Astrocyte of the spinal cord (primary cell): ENCODE measurements around the gene IL23R.

Experiments used
- DNase-seq: peaks from one replicate; pipeline ENCODE4 v3.0.0; 2011; ENCODE audit warnings: low read depth, low spot score
- H3K4me3 ChIP-seq: 2 replicates; pipeline ENCODE4 v1.5.1; 2011; ENCODE audit warnings: low read depth, mild to moderate bottlenecking, low read length, moderate library complexity
- in situ Hi-C: cut with HindIII; loops from 2 replicates; pipeline ENCODE4 v1.10.0; 2017; ENCODE audit warnings: low sequenced_read_pairs
- TF ChIP-seq, protein P1 (sequence below): IDR thresholded peaks from 2 replicates; pipeline ENCODE4 v1.5.1; 2012; ENCODE audit warnings: low read depth, mild to moderate bottlenecking, low read length, inconsistent platforms

IL23R gene

DNA sequence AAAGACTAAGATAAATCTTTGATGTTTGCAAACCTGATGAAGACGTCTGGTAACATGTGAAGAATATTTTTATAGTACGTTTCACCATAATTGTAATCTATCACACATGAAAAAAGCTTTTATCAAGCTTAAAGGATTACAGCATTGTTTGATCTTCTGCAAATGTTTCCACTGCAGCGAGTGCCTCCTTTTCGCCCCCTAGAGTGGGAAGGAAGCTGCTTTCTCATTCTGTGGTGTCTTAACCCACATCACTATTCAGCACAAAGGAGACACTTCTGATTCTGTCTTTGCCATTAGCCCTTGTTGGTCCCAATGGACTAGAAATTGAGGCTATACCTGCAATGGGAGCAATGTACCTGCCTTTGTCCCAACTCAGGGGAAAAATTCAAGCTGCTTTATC, 95.4 kb downstream of the IL23R start:
- in situ Hi-C loops: no loop called here
- H3K4me3 ChIP-seq: no peak overlapping the region
- TF ChIP-seq, protein P1, sequence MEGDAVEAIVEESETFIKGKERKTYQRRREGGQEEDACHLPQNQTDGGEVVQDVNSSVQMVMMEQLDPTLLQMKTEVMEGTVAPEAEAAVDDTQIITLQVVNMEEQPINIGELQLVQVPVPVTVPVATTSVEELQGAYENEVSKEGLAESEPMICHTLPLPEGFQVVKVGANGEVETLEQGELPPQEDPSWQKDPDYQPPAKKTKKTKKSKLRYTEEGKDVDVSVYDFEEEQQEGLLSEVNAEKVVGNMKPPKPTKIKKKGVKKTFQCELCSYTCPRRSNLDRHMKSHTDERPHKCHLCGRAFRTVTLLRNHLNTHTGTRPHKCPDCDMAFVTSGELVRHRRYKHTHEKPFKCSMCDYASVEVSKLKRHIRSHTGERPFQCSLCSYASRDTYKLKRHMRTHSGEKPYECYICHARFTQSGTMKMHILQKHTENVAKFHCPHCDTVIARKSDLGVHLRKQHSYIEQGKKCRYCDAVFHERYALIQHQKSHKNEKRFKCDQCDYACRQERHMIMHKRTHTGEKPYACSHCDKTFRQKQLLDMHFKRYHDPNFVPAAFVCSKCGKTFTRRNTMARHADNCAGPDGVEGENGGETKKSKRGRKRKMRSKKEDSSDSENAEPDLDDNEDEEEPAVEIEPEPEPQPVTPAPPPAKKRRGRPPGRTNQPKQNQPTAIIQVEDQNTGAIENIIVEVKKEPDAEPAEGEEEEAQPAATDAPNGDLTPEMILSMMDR: peak; percentile 35
- no peak for DNase-seq

DNA sequence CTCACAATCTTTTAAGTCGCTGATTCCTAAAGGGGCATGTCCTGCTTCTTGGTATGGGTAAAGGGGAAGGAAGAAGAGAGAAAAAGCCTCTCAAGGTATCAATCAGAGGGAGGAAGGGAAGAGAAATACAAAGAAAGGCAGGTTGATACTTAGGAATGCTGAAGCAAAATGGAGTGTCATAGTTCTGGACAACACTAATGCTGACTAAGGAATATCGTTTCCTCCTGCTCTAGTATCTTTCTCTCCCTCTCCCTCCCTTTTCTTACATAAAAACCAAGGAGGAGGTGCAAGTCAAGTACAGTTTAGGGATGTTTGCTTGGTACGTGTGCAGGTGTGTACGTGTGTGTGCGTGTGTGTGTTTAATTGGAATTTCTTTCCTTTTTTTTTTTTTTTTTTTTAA, 96.5 kb downstream of the IL23R start:
- TF ChIP-seq, protein P1: no peak
- in situ Hi-C loops: no loop called here
- no peak for DNase-seq
- H3K4me3 ChIP-seq: no peak overlapping the region

DNA sequence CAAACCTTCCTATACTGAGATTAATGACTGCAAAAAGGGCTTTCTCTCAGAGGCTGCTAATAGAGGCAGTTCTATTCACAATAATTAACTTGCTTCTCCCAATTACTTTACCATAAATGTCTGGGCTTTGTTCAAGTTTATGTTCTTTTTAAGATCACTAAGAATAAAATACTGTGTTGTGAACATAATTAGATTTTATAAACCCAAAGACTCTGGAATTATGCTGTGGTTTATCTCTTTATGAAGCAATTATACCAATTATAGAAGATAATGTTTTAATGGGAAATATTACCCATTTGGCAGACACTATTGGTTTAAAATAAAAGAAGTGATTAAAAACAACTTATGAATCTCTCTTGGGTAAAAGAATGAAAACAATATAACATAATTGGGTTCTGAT, 97.9 kb downstream of the IL23R start:
- in situ Hi-C loops: no loop called here
- TF ChIP-seq, protein P1: no peak
- DNase-seq: no peak
- H3K4me3 ChIP-seq: no peak overlapping the region

DNA sequence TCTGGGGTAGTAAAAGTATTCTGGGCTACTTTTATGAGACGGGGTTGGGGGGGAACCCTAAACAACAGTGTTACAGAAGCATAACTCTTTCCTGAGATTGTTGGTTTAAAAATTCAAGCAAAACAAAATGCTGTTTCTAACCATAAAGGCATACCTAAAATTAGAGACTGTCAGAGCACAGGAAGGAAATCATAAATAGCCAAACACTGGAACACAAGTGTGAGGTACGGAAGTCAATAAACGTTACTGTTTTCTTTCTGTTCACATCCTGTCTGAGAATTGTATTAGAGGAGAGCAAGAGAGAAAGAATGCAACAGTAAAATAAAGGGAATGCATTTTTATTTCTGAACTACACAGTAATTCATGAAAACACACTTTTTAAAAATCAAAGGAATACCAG, 98.6 kb downstream of the IL23R start:
- TF ChIP-seq, protein P1: no peak
- no peak for DNase-seq
- in situ Hi-C loops: no loop called here
- no peak overlapping the region for H3K4me3 ChIP-seq

DNA sequence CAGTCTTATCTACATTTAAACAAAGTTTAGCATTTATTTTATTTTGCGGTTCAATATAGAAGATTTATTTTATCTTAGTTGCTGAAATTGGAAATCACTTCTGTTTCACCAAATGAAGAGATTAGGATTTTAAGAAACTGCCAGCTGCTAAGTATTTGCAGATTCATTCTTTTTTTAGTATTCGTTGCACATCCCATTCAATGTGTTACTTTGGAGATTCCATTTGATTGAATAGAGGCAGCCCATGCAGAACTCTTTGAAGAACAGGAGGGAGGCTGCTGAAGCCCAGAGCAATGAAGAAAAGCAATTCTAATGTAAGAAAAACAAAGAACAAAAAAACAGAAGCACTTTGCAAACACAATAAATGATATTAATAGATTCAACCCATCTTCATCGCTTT, 102.8 kb downstream of the IL23R start:
- DNase-seq: no peak
- TF ChIP-seq, protein P1: no peak
- in situ Hi-C loops: no loop called here
- H3K4me3 ChIP-seq: no peak overlapping the region

DNA sequence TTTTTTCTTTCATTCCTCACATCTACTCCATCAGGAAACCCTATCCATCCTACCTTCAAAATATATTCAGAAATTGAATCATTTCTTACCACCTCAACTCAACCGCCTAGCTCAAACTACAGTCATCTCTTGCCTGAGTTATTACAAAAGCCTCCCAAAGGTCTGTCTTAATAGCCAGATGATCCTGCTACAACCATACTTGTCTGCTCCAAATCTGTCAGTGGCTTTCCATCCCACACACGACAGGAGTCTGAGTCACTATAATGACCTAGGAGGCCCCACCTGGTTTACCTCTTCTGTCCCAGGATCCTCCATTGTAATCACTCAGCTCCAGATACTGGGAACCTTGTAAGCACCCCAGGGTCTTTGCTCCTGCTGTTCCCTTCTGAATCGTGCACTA, 104.3 kb downstream of the IL23R start:
- DNase-seq: no peak
- no peak overlapping the region for H3K4me3 ChIP-seq
- in situ Hi-C loops: no loop called here
- TF ChIP-seq, protein P1: no peak

DNA sequence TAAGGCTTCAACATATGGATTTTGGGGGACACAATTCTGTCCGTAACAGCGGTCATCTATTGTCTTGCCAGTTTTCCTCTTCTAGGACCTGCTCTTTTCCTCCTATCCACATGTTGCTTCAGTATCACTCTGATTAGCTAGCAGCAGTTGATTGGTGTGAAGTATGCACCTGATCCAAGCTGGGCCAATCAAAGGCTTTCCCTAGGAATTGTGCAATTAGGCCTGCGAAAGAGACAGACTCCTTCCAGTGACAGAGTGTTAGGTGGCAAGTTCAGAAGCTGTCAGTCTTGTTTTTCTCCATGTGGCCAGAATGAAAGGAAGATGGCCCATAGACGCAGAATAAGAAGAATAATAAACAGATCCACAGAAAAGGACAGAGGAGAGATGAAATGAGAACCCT, 107.3 kb downstream of the IL23R start:
- no peak for DNase-seq
- in situ Hi-C loops: no loop called here

More for the DNA sequence above, 107.3 kb downstream of the IL23R start:
- no peak overlapping the region for H3K4me3 ChIP-seq
- TF ChIP-seq, protein P1: no peak
